HepG2 (cell line): ENCODE results near the gene ABCC10. TPM values are rescaled to one million over a fixed set of nuclear protein-coding genes. Genes with fewer than 3 reads are reported as not detected.
A peak's percentile ranks its signal among the peaks of the same experiment; 100 is the strongest.

Source experiments
- ATAD3A ChIP-seq: sonication (generic); formaldehyde crosslinking; IDR thresholded peaks from 2 replicates; pipeline ENCODE4 v1.4.0; 2020; ENCODE audit warnings: missing genetic modification reagents
- BHLHE40 ChIP-seq: IDR thresholded peaks from 2 replicates; pipeline ENCODE4 v1.6.1; 2011; ENCODE audit warnings: low read length, improper control_type of control experiment
- CREB1 ChIP-seq, 2 experiments: fragments of 450-650 bp in 1 of 2; IDR thresholded peaks; 2 replicates each; pipeline ENCODE4 v1.6.1; 2016 to 2017; ENCODE audit warnings: control low read depth in 1 of 2, mild to moderate bottlenecking in 1 of 2, missing compliant biosample characterization in 1 of 2, missing genetic modification characterization in 1 of 2
- DPF2 ChIP-seq: sonication (generic); formaldehyde crosslinking; IDR thresholded peaks from 2 replicates; pipeline ENCODE4 v1.4.0; 2020; ENCODE audit warnings: mild to moderate bottlenecking, low read depth, missing genetic modification reagents, borderline replicate concordance
- ELF3 ChIP-seq: IDR thresholded peaks from 2 replicates; pipeline ENCODE4 v1.6.1; 2016; ENCODE audit warnings: missing genetic modification reagents, missing compliant biosample characterization
- FOXK1 ChIP-seq: sonication (generic); formaldehyde crosslinking; IDR thresholded peaks from 2 replicates; pipeline ENCODE4 v1.4.0; 2020; ENCODE audit warnings: low read depth, missing genetic modification reagents, borderline replicate concordance
- GATA4 ChIP-seq: sonication (generic); IDR thresholded peaks from 2 replicates; pipeline ENCODE4 v1.6.1; 2016; ENCODE audit warnings: antibody characterized with exemption, low read depth, borderline replicate concordance
- KDM5A ChIP-seq: fragments of 200-600 bp; sonication (generic); IDR thresholded peaks from 2 replicates; pipeline ENCODE4 v1.7.0; 2018; ENCODE audit warnings: antibody characterized with exemption, mild to moderate bottlenecking, low read length, borderline replicate concordance
- NCOA1 ChIP-seq: sonication (generic); formaldehyde crosslinking; IDR thresholded peaks from 2 replicates; pipeline ENCODE4 v1.9.0; 2021; ENCODE audit warnings: missing genetic modification reagents
- PHB2 ChIP-seq: fragments of 450-650 bp; IDR thresholded peaks from 2 replicates; pipeline ENCODE4 v1.6.1; 2018; ENCODE audit not compliant: partially characterized antibody
- SALL2 ChIP-seq: sonication (generic); formaldehyde crosslinking; IDR thresholded peaks from 2 replicates; pipeline ENCODE4 v1.8.1; 2023; ENCODE audit warnings: mild to moderate bottlenecking, missing genetic modification reagents, inconsistent platforms
- SIN3B ChIP-seq: fragments of 150-350 bp; IDR thresholded peaks from 2 replicates; pipeline ENCODE4 v1.6.1; 2014; ENCODE audit warnings: low read length
- TCF7 ChIP-seq: sonication (generic); IDR thresholded peaks from 2 replicates; pipeline ENCODE4 v1.6.1; 2016; ENCODE audit warnings: antibody characterized with exemption, low read depth
- THRA ChIP-seq: sonication (generic); formaldehyde crosslinking; IDR thresholded peaks from 2 replicates; pipeline ENCODE4 v1.4.0; 2020; ENCODE audit warnings: missing genetic modification reagents, borderline replicate concordance
- XRCC5 ChIP-seq: fragments of 200-400 bp; formaldehyde crosslinking; optimal IDR thresholded peaks from 2 replicates; pipeline ENCODE3; 2017; ENCODE audit warnings: mild to moderate bottlenecking, low read length
- ZFP36L1 ChIP-seq: sonication (generic); formaldehyde crosslinking; IDR thresholded peaks from 2 replicates; pipeline ENCODE4 v1.8.0; 2022; ENCODE audit warnings: mild to moderate bottlenecking, missing genetic modification reagents, moderate library complexity
- ZKSCAN5 ChIP-seq: sonication (generic); formaldehyde crosslinking; IDR thresholded peaks from 2 replicates; pipeline ENCODE4 v1.5.1; 2020; ENCODE audit warnings: mild to moderate bottlenecking, missing genetic modification reagents
- ZNF704 ChIP-seq: sonication (generic); formaldehyde crosslinking; IDR thresholded peaks from 2 replicates; pipeline ENCODE4 v1.8.1; 2023; ENCODE audit warnings: mild to moderate bottlenecking, inconsistent platforms, moderate library complexity, missing genetic modification reagents, borderline replicate concordance
- ZNF709 ChIP-seq: sonication (generic); formaldehyde crosslinking; IDR thresholded peaks from 2 replicates; pipeline ENCODE4 v1.5.0; 2020; ENCODE audit warnings: mild to moderate bottlenecking, missing genetic modification reagents
- ZNF766 ChIP-seq: sonication (generic); formaldehyde crosslinking; IDR thresholded peaks from 2 replicates; pipeline ENCODE4 v1.5.0; 2020; ENCODE audit warnings: missing genetic modification reagents, borderline replicate concordance
- polyA plus RNA-seq, 8 experiments: library from polyadenylated mRNA; depleted of rRNA in 3 of 8; stranded (reverse) in 7 of 8; unstranded in 1 of 8; fragments of >200 nt; fragmentation: Illumina TruSeq in 4 of 8; extraction: Trizol in 4 of 8; gene quantifications; 2 replicates each; pipeline versions ENCODE4 v1.2.1 to v1.2.3, GENCODE V29; 2011 to 2016; ENCODE audit warnings: low read depth in 4 of 8, missing spikeins in 1 of 8, mixed read lengths in 1 of 8; ENCODE audit not compliant: insufficient read depth in 1 of 8
- total RNA-seq, 5 experiments: library from RNA; depleted of rRNA; stranded (reverse); fragments of >200 nt; fragmentation: Illumina TruSeq; extraction: Trizol; gene quantifications; 2 replicates each; pipeline ENCODE4 v1.2.3, GENCODE V29; 2016; ENCODE audit warnings: low read depth in 1 of 5
- TF ChIP-seq, protein P1 (sequence below): IDR thresholded peaks from 2 replicates; pipeline ENCODE4 v1.6.1; 2016
- TF ChIP-seq, protein P2 (sequence below): sonication (generic); formaldehyde crosslinking; IDR thresholded peaks from 2 replicates; pipeline ENCODE4 v1.5.0; 2020; ENCODE audit warnings: missing genetic modification reagents, mild to moderate bottlenecking, borderline replicate concordance
- TF ChIP-seq, protein P3 (sequence below): IDR thresholded peaks from 2 replicates; pipeline ENCODE4 v1.6.1; 2016; ENCODE audit warnings: mild to moderate bottlenecking

ABCC10 gene
- total and polyA plus RNA-seq, 2 of the 13 experiments (the other 11 are each of a cell fraction or from before 2014, with no cell fraction given), result 16.0 to 24.3 TPM

- peak; percentile 92 for TF ChIP-seq KDM5A
- no peak for TF ChIP-seq PHB2
- 0 out of 2 replicates have a peak, but pooled peaks have one; percentile 34 for TF ChIP-seq ZKSCAN5 (CRISPR knock-in tag)
- no peak for TF ChIP-seq NCOA1 (CRISPR knock-in tag)
- TF ChIP-seq, protein P1, sequence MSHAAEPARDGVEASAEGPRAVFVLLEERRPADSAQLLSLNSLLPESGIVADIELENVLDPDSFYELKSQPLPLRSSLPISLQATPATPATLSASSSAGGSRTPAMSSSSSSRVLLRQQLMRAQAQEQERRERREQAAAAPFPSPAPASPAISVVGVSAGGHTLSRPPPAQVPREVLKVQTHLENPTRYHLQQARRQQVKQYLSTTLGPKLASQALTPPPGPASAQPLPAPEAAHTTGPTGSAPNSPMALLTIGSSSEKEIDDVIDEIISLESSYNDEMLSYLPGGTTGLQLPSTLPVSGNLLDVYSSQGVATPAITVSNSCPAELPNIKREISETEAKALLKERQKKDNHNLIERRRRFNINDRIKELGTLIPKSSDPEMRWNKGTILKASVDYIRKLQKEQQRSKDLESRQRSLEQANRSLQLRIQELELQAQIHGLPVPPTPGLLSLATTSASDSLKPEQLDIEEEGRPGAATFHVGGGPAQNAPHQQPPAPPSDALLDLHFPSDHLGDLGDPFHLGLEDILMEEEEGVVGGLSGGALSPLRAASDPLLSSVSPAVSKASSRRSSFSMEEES, result 0 out of 2 replicates have a peak, but pooled peaks have one; percentile 20
- TF ChIP-seq TCF7, result no peak
- TF ChIP-seq, protein P2, sequence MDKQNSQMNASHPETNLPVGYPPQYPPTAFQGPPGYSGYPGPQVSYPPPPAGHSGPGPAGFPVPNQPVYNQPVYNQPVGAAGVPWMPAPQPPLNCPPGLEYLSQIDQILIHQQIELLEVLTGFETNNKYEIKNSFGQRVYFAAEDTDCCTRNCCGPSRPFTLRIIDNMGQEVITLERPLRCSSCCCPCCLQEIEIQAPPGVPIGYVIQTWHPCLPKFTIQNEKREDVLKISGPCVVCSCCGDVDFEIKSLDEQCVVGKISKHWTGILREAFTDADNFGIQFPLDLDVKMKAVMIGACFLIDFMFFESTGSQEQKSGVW, result no peak
- TF ChIP-seq ELF3 (CRISPR knock-in tag), result peak; percentile 64
- TF ChIP-seq DPF2 (CRISPR knock-in tag), result 0 out of 2 replicates have a peak, but pooled peaks have one; percentile 20
- TF ChIP-seq ATAD3A (CRISPR knock-in tag), result no peak
- no peak for TF ChIP-seq GATA4
- 0 out of 2 replicates have a peak, but pooled peaks have one; percentile 22 for TF ChIP-seq ZNF766
- TF ChIP-seq FOXK1 (CRISPR knock-in tag), result 0 out of 2 replicates have a peak, but pooled peaks have one; percentile 47
- TF ChIP-seq SIN3B, result peak; percentile 86
- TF ChIP-seq CREB1 (IDR thresholded peaks at IDR 0.05), result peak; percentile 84
- TF ChIP-seq CREB1 (CRISPR knock-in tag; IDR thresholded peaks at IDR 0.05), result peak; percentile 95
- TF ChIP-seq SALL2, result peak; percentile 82
- TF ChIP-seq BHLHE40, result peak; percentile 5; the same call in 1 of the 2 replicates
- 0 out of 2 replicates have a peak, but pooled peaks have one; percentile 30 for TF ChIP-seq ZNF709
- TF ChIP-seq, protein P3, sequence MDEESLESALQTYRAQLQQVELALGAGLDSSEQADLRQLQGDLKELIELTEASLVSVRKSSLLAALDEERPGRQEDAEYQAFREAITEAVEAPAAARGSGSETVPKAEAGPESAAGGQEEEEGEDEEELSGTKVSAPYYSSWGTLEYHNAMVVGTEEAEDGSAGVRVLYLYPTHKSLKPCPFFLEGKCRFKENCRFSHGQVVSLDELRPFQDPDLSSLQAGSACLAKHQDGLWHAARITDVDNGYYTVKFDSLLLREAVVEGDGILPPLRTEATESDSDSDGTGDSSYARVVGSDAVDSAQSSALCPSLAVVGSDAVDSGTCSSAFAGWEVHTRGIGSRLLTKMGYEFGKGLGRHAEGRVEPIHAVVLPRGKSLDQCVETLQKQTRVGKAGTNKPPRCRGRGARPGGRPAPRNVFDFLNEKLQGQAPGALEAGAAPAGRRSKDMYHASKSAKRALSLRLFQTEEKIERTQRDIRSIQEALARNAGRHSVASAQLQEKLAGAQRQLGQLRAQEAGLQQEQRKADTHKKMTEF (CRISPR knock-in tag), result peak; percentile 50; the same call in 1 of the 2 replicates
- 0 out of 2 replicates have a peak, but pooled peaks have one; percentile 51 for TF ChIP-seq ZFP36L1
- no peak for TF ChIP-seq XRCC5
- peak; percentile 56; the same call in 1 of the 2 replicates for TF ChIP-seq ZNF704
- TF ChIP-seq THRA, result 0 out of 2 replicates have a peak, but pooled peaks have one; percentile 39
Observed at GRCh38 chr6:43477235-43478007, 50.1 kb downstream of the ABCC10 start, which contains the start of gene TJAP1 (continued).
